ENCODE measurements around the gene GPR161. TPM values are rescaled to one million over a fixed set of nuclear protein-coding genes. Genes with fewer than 3 reads are reported as not detected.

GPR161 gene
- total and polyA plus RNA-seq, 9 donors, result 9.8 to 20.8 (median 15.3) TPM

DNA sequence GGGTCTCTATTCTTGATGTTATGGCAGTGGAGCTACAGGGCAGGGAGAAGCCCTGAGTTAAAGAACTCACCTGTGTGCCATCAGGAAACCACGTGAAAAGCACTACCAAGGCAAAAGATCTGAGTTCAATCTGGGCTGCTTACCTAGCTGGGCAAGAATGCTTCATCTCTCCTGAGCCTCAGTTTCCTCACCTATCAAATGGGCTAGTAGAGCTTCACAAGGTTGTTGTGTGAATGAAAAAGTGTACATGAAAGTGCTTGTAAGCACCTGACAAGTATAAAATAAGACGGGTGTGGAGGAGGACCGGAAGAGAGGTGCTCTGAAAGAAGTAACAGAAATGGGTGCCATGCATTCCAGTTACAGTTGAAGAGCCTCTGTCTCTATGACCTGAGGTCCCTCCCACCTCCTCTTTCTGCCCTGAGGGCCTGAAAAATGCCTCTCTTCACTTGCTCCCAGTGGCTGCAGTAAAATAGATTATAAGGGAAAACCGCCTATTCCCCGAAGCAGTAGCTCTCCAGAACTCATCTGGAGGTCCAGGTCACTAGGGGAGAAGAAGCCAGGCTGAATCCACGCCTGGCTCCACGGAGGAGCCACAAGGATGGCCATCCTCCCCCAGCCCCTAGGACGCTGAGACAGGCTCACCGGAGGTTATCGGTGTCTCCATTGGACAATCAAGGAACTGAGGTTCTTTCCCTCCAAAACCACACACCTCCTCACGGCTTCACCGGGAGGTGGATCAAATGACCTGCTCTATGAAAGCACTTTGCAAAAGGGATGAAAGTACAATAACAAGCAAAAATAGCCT, 1.4 kb downstream of the GPR161 start:
- Histone ChIP-seq H3K27ac (ENCODE audit: low read length) (no peak overlapping the region), H3K4me1 (ENCODE audit: control insufficient read depth, insufficient read depth, low read length) (peaks cover 15% of the 10 kb centered on the region), H3K4me3 (ENCODE audit: low read length) (peak overlapping the region; percentile 83), H3K27me3 (ENCODE audit: control insufficient read depth, insufficient read depth, low read length) (peaks cover 6% of the 10 kb centered on the region), H3K36me3 (ENCODE audit: control insufficient read depth, insufficient read depth, low read length) (peaks cover 7% of the 10 kb centered on the region), H3K9me3 (replicated peaks; ENCODE audit: control insufficient read depth, low read depth, low read length) (no peaks in the 10 kb centered on the region)
- WGBS (ENCODE audit: insufficient coverage), result 13% methylated on average over 6 of the region's 12 CpGs
- DNase-seq, result no peak

DNA sequence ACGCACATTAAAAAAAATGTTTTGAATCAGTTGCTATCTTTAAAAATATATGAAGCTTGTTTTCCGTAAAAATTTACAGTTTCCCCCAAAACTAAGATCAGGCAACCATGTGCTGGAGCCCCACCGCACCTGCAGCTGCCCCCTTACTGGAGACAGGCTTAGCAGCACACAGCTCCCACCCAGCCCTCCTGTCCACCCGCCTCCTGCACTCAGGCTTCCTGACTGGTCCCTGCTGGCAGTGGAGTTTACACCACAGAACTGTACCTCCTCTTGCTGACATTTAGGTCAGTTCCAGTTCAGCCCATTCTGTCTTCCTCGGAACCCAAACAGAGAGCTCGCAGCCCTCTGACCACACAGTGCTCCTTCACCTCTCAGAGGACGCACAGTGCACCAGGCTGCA, 2.1 kb downstream of the GPR161 start:
- no peak for DNase-seq
- no peaks in the 10 kb centered on the region for H3K9me3 ChIP-seq (replicated peaks; ENCODE audit: control insufficient read depth, low read depth, low read length)
- peaks cover 6% of the 10 kb centered on the region for H3K27me3 ChIP-seq (ENCODE audit: control insufficient read depth, insufficient read depth, low read length)
- no peak overlapping the region for H3K4me3 ChIP-seq (ENCODE audit: low read length)
- peaks cover 15% of the 10 kb centered on the region for H3K4me1 ChIP-seq (ENCODE audit: control insufficient read depth, insufficient read depth, low read length)
- WGBS (ENCODE audit: insufficient coverage), result 78% methylated on average over 6 of the region's 7 CpGs
- peaks cover 7% of the 10 kb centered on the region for H3K36me3 ChIP-seq (ENCODE audit: control insufficient read depth, insufficient read depth, low read length)
- H3K27ac ChIP-seq (ENCODE audit: low read length), result no peak overlapping the region

DNA sequence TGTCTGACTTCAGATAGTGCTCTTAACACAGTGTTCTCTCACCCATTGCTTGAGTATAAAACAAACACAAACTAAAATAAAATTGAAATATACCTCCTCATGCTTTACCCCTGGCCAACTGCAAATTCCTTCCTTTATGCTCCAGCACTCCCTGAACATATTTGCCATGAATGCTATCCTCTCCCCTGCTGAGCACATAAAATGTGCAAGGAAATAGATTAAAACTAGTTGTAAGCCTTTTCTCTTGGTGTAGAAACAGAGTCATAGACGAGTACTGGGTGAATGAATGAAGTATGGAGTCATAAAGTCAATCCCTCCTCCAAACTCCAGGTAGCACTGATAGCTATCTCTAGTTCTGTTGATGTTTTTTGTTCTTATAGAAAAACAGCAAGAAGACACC, 2.6 kb downstream of the GPR161 start:
- no peak for DNase-seq
- WGBS (ENCODE audit: insufficient coverage), result no CpG with 5 or more reads among the region's 1 CpG
- H3K36me3 ChIP-seq (ENCODE audit: control insufficient read depth, insufficient read depth, low read length), result peaks cover 7% of the 10 kb centered on the region

DNA sequence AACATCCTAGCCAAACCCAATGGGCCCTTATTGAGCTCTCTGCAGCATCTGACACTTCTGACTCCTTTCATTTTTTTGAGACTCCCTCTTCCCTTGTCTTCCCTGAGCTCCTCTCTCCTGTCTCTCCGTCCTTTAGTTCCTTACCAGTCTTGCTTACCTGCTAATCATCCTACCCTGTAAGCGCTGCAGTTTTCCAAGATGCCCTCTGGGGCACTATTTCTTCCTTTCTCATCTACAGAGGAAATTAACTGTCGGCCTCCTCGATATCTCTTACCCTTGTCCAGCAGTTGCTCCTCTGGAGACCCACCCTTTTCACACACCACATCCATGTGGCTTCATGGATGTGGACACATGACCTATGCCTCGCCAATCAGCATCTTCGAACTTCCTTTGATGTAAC, 6.8 kb downstream of the GPR161 start:
- no peaks in the 10 kb centered on the region for H3K27me3 ChIP-seq (ENCODE audit: control insufficient read depth, insufficient read depth, low read length)
- H3K4me3 ChIP-seq (ENCODE audit: low read length), result no peak overlapping the region
- H3K27ac ChIP-seq (ENCODE audit: low read length), result no peak overlapping the region
- H3K36me3 ChIP-seq (ENCODE audit: control insufficient read depth, insufficient read depth, low read length), result peaks cover 11% of the 10 kb centered on the region
- no peaks in the 10 kb centered on the region for H3K9me3 ChIP-seq (replicated peaks; ENCODE audit: control insufficient read depth, low read depth, low read length)
- WGBS (ENCODE audit: insufficient coverage), result 79% methylated on average over 4 of the region's 6 CpGs
- no peak for DNase-seq
- H3K4me1 ChIP-seq (ENCODE audit: control insufficient read depth, insufficient read depth, low read length), result peaks cover 2% of the 10 kb centered on the region

More for the DNA sequence above, 2.6 kb downstream of the GPR161 start:
- H3K27me3 ChIP-seq (ENCODE audit: control insufficient read depth, insufficient read depth, low read length), result peaks cover 6% of the 10 kb centered on the region
- H3K9me3 ChIP-seq (replicated peaks; ENCODE audit: control insufficient read depth, low read depth, low read length), result no peaks in the 10 kb centered on the region
- no peak overlapping the region for H3K27ac ChIP-seq (ENCODE audit: low read length)
- H3K4me1 ChIP-seq (ENCODE audit: control insufficient read depth, insufficient read depth, low read length), result peaks cover 15% of the 10 kb centered on the region
- no peak overlapping the region for H3K4me3 ChIP-seq (ENCODE audit: low read length)

GRCh38 chr1:168127503-168127902, 9.2 kb downstream of the GPR161 start:
- no peak overlapping the region for H3K27ac ChIP-seq (ENCODE audit: low read length)
- H3K9me3 ChIP-seq (replicated peaks; ENCODE audit: control insufficient read depth, low read depth, low read length), result no peaks in the 10 kb centered on the region
- peaks cover 11% of the 10 kb centered on the region for H3K36me3 ChIP-seq (ENCODE audit: control insufficient read depth, insufficient read depth, low read length)
- WGBS (ENCODE audit: insufficient coverage), result 100% methylated on average over 1 of the region's 2 CpGs
- H3K4me1 ChIP-seq (ENCODE audit: control insufficient read depth, insufficient read depth, low read length), result no peaks in the 10 kb centered on the region
- DNase-seq, result no peak
- H3K4me3 ChIP-seq (ENCODE audit: low read length), result no peak overlapping the region
- H3K27me3 ChIP-seq (ENCODE audit: control insufficient read depth, insufficient read depth, low read length), result no peaks in the 10 kb centered on the region

DNA sequence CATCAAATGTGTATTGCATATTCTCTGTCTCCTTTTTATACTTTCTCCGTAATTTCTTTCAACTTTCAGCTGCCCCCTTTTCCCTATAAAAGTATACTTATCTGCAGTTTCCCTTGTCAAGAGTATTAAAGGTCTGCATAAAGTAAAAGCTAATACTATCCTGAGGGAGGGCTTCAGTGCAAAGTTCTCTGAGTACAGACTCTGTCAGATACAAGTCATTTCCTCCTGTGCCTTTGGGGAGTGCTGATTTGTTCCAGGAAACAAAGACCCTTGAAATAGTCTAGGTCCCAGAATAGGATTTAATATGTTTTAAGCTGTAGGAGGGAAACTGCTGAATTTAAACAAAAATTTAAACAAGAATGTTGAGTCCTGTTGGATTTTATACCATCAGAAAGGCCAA, 11.7 kb downstream of the GPR161 start:
- H3K36me3 ChIP-seq (ENCODE audit: control insufficient read depth, insufficient read depth, low read length), result peaks cover 4% of the 10 kb centered on the region
- DNase-seq, result peak; percentile 41

DNA sequence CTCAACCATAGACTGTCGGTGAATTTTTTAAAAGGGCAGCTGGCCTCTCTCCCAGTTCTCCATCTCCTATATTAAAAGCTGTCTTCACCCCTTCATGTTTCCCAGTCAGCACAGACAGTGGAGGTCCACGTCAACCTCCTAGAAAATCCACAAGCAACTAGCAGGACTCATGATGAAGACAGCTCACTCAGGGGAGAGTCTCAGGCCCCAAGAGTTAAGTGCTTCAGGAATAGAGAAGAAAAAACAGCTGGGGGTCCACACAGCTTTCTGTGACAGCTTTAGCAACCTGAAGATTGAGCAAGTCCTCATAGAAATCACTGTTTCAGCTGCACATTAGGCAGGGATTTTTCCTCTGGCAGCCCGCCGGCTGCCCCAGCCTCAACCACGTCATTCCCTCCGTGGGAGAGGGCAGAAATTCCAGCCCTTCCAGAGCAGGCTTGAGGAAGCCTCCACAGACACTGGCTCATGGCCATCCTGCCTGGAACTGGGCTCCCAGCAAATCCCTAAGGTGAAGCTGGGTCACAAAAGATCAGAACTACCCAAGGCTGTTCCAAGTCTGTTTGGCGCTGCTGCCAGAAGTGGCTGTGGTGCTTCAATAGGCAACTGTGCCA, 15.2 kb downstream of the GPR161 start:
- H3K4me3 ChIP-seq (ENCODE audit: low read length), result no peak overlapping the region
- WGBS (ENCODE audit: insufficient coverage), result 41% methylated on average over 6 of the region's 7 CpGs

More for the DNA sequence above, 11.7 kb downstream of the GPR161 start:
- H3K27me3 ChIP-seq (ENCODE audit: control insufficient read depth, insufficient read depth, low read length), result no peaks in the 10 kb centered on the region
- no peak overlapping the region for H3K4me3 ChIP-seq (ENCODE audit: low read length)
- no CpG with 5 or more reads among the region's 1 CpG for WGBS (ENCODE audit: insufficient coverage)
- no peak overlapping the region for H3K27ac ChIP-seq (ENCODE audit: low read length)
- no peaks in the 10 kb centered on the region for H3K9me3 ChIP-seq (replicated peaks; ENCODE audit: control insufficient read depth, low read depth, low read length)
- peaks cover 13% of the 10 kb centered on the region for H3K4me1 ChIP-seq (ENCODE audit: control insufficient read depth, insufficient read depth, low read length)

GRCh38 chr1:168119750-168120149, 17.0 kb downstream of the GPR161 start:
- Histone ChIP-seq H3K36me3 (ENCODE audit: control insufficient read depth, insufficient read depth, low read length) (peaks cover 8% of the 10 kb centered on the region), H3K27ac (ENCODE audit: low read length) (no peak overlapping the region), H3K4me1 (ENCODE audit: control insufficient read depth, insufficient read depth, low read length) (peaks cover 17% of the 10 kb centered on the region), H3K27me3 (ENCODE audit: control insufficient read depth, insufficient read depth, low read length) (no peaks in the 10 kb centered on the region), H3K4me3 (ENCODE audit: low read length) (no peak overlapping the region), H3K9me3 (replicated peaks; ENCODE audit: control insufficient read depth, low read depth, low read length) (no peaks in the 10 kb centered on the region)
- 95% methylated on average over 3 of the region's 4 CpGs for WGBS (ENCODE audit: insufficient coverage)
- DNase-seq, result no peak

More for the DNA sequence above, 15.2 kb downstream of the GPR161 start:
- Histone ChIP-seq H3K27ac (ENCODE audit: low read length) (peak overlapping the region; percentile 70), H3K4me1 (ENCODE audit: control insufficient read depth, insufficient read depth, low read length) (peaks cover 13% of the 10 kb centered on the region), H3K27me3 (ENCODE audit: control insufficient read depth, insufficient read depth, low read length) (no peaks in the 10 kb centered on the region), H3K36me3 (ENCODE audit: control insufficient read depth, insufficient read depth, low read length) (peaks cover 3% of the 10 kb centered on the region), H3K9me3 (replicated peaks; ENCODE audit: control insufficient read depth, low read depth, low read length) (no peaks in the 10 kb centered on the region)
- peak; percentile 73 for DNase-seq

DNA sequence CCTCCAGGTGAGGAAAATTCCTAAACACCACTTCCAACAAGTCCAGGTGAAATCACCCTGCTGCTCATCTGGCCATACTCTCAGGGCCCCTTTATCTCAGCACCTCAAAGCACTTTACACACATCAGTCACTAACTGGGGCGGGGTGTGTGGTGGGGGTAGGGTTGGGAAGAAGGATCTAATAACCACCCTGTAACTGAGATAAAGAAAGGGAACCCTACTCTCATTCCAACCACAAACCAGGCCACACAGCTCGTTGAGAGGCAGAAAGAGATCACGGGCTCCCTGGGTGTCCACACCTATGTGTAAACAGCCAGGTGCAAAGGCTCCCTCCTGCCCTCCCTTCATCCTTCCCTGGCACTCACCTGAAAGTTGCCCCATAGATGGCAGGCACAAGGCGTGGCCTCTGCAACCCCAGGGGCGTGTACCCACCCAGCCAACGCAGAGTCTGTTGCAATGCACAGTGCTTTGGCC, 20.4 kb downstream of the GPR161 start:
- Histone ChIP-seq H3K4me3 (ENCODE audit: low read length) (no peak overlapping the region), H3K36me3 (ENCODE audit: control insufficient read depth, insufficient read depth, low read length) (peaks cover 12% of the 10 kb centered on the region), H3K4me1 (ENCODE audit: control insufficient read depth, insufficient read depth, low read length) (peaks cover 9% of the 10 kb centered on the region), H3K27ac (ENCODE audit: low read length) (no peak overlapping the region), H3K9me3 (replicated peaks; ENCODE audit: control insufficient read depth, low read depth, low read length) (no peaks in the 10 kb centered on the region), H3K27me3 (ENCODE audit: control insufficient read depth, insufficient read depth, low read length) (no peaks in the 10 kb centered on the region)
- 83% methylated on average over 4 of the region's 6 CpGs for whole genome bisulfite sequencing (ENCODE audit: insufficient coverage)
- no peak for DNase-seq

GRCh38 chr1:168114845-168115244, 21.9 kb downstream of the GPR161 start:
- no peaks in the 10 kb centered on the region for H3K9me3 ChIP-seq (replicated peaks; ENCODE audit: control insufficient read depth, low read depth, low read length)
- WGBS (ENCODE audit: insufficient coverage), result 57% methylated on average over 6 of the region's 6 CpGs

More at GRCh38 chr1:168114845-168115244, 21.9 kb downstream of the GPR161 start:
- peak; percentile 30 for DNase-seq
- no peak overlapping the region for H3K4me3 ChIP-seq (ENCODE audit: low read length)
- no peak overlapping the region for H3K27ac ChIP-seq (ENCODE audit: low read length)
- peaks cover 12% of the 10 kb centered on the region for H3K36me3 ChIP-seq (ENCODE audit: control insufficient read depth, insufficient read depth, low read length)
- peaks cover 5% of the 10 kb centered on the region for H3K4me1 ChIP-seq (ENCODE audit: control insufficient read depth, insufficient read depth, low read length)
- no peaks in the 10 kb centered on the region for H3K27me3 ChIP-seq (ENCODE audit: control insufficient read depth, insufficient read depth, low read length)

All from muscle of leg (tissue), 11 donors.